Heart left ventricle (tissue), 13 donors: ENCODE measurements around the gene DENND4C.

Source experiments
- POLR2A ChIP-seq, 2 donors: fragments of 450-650 bp; IDR thresholded peaks; one replicate each; pipeline ENCODE4 v1.6.1; 2017; ENCODE audit warnings: antibody characterized with exemption in 2 of 2, mild to moderate bottlenecking in 2 of 2, moderate library complexity in 2 of 2
- TF ChIP-seq, protein P1 (sequence below), 12 donors: fragments of 200-600 bp; sonication (generic) in 4 of 12; IDR thresholded peaks; one replicate each; pipeline versions ENCODE4 v1.5.0 to v1.8.0; 2018 to 2022; ENCODE audit warnings: antibody characterized with exemption in 12 of 12, mild to moderate bottlenecking in 5 of 12
- donor health status: ischemic (EF 13 %, LVEDD 7.1; RV severe dilation, severe dysfunction).
- donor health status: DM: no; HTN: yes; CAD: no.
- donor health status: DM: no; HTN: no; CAD: no.
- donor health status: ischemic (EF 25% LVEDD 6.9; RV normal size, moderate dysfunction).
- donor health status: ischemic (EF 25% LVEDD 5.7; RV mildly dilated, moderate dysfunction).
- donor health status: ischemic (EF 35%, LVEDD 5.7; RV mildly dilated, moderate dysfunction).
- donor health status: nonischemic (EF 11% LVEDD 7.7; RV severe dilation, severe dysfunction).
- donor health status: DM: yes; HTN: yes; CAD: no.
- donor health status: PGD.
- donor health status: ischemic (EF 29% LVEDD 5.4; RV normal size, mild dysfunction).
- donor health status: nonischemic (EF 23%, LVEDD 6.1; RV moderate dilation, normal function).

DNA sequence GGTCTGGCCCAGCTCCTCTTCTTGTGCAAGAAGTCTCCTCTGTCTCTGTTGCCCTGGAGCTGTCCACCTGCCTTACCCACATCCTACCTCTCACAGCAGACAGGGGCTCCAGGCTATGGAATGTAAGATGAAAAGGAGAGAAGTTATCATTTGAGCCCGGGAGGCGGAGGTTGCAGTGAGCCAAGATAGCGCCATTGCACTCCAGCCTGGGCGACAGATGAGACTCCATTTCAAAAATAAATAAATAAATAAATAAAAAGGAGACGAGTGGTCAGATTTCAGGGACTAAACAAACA, 37.5 kb upstream of the DENND4C start:
- no peak for TF ChIP-seq POLR2A (IDR thresholded peaks at IDR 0.05)
- TF ChIP-seq, protein P1, sequence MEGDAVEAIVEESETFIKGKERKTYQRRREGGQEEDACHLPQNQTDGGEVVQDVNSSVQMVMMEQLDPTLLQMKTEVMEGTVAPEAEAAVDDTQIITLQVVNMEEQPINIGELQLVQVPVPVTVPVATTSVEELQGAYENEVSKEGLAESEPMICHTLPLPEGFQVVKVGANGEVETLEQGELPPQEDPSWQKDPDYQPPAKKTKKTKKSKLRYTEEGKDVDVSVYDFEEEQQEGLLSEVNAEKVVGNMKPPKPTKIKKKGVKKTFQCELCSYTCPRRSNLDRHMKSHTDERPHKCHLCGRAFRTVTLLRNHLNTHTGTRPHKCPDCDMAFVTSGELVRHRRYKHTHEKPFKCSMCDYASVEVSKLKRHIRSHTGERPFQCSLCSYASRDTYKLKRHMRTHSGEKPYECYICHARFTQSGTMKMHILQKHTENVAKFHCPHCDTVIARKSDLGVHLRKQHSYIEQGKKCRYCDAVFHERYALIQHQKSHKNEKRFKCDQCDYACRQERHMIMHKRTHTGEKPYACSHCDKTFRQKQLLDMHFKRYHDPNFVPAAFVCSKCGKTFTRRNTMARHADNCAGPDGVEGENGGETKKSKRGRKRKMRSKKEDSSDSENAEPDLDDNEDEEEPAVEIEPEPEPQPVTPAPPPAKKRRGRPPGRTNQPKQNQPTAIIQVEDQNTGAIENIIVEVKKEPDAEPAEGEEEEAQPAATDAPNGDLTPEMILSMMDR (IDR thresholded peaks at IDR 0.05): no peak
